CD4-positive, alpha-beta T cell treated with Interleukin-17A for 4 hours (primary cell): ENCODE results near the gene RAPGEF1.

Source experiments
- DNase-seq: peaks from one replicate; pipeline ENCODE4 v3.0.0-alpha.2; 2020; ENCODE audit warnings: mixed read lengths

Gene RAPGEF1

GRCh38 chr9:131745610-131746009, 5.7 kb upstream of the RAPGEF1 start:
- DNase-seq: no peak

DNA sequence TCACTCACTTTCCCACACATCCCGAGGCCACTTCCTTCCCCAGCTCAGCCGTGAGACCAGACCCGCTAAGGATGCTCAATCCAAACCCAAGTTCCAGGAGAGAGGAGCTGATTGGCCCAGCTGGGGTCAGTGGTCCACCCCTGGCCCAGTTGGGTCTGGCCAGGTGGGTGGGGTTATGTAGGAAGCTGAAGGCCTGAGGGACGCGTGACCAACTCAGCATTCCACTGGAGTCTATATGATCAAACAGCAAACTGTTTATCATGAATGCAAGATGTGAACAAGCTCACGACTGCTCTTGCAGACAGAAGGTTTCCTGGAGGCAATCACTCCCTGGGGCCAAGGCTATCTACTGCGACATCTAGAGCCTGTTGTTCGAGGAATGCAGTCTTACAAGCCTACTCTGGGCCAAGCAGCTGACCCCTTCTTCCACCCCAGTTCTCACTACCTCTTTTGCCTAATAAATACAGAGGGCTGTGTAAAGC, 4.9 kb upstream of the RAPGEF1 start:
- no peak for DNase-seq

GRCh38 chr9:131744171-131744719, 4.4 kb upstream of the RAPGEF1 start:
- peak; percentile 71 for DNase-seq

DNA sequence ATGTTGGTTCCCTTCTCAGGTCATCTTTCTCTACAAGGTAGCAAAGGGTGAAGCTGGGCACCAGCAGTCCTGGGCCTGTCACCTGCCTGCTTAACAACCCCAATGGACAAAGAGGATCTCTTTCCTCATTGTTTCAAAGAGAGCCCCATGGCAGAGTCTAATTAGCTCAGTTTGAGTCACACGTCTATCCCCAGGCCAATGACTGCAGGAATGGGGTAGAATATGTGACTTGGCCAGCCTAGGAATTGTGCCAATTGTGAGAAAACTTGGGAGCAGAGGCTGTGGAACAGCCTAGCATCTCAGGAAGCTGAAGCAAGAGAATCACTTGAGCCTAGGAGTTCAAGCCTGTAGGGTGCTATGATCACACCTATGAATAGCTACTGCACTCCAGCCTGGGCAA, 3.6 kb upstream of the RAPGEF1 start:
- no peak for DNase-seq

DNA sequence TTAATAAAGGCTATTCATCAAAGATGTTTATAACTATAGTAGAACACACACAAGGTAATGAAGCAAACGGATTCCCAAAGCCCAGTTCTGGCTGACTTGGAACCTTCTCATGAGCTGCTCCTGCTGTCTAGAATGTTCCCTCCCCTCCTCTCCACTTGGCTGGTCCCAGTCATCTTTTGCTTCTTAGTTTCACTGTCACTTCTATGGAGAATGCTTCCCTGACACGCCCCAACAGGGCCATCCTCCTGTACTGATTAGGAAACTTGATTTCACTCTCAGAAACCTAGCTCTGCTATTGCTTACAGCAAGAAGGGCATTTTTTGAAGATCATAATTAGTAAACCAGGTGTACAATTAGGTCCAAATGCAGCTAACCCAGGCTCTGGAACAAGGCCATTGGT, 3.2 kb upstream of the RAPGEF1 start:
- DNase-seq: no peak

GRCh38 chr9:131740898-131741297, 1.0 kb upstream of the RAPGEF1 start:
- no peak for DNase-seq

- DNase-seq: peak; percentile 55
Observed at GRCh38 chr9:131739133-131739958, 530 bp downstream of the RAPGEF1 start.

GRCh38 chr9:131738293-131739132, 1.4 kb downstream of the RAPGEF1 start:
- DNase-seq: peak; percentile 34

- no peak for DNase-seq
Observed at GRCh38 chr9:131737426-131737825, 2.5 kb downstream of the RAPGEF1 start.

GRCh38 chr9:131736431-131736830, 3.4 kb downstream of the RAPGEF1 start:
- no peak for DNase-seq

GRCh38 chr9:131735238-131736128, 4.4 kb downstream of the RAPGEF1 start:
- DNase-seq: peak; percentile 41

DNA sequence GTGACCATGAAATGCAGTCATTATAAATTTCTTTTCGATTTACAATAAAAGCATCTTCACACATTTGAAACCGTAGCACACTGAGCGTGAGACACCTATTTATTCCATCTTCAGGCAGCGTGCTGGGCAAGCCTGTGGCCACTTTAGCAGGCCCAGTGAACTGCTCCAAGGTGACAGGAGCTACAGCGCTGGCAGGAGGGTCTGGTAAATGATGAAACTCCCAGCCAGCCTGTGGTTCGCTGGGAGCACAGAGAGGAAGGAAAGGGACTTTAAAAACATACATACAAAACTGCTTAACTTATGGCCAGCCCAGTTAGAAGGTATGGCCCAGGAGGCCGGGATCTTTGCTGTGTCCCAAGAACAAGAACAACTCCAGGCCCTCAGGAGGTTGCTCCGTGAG, 5.1 kb downstream of the RAPGEF1 start:
- no peak for DNase-seq

DNA sequence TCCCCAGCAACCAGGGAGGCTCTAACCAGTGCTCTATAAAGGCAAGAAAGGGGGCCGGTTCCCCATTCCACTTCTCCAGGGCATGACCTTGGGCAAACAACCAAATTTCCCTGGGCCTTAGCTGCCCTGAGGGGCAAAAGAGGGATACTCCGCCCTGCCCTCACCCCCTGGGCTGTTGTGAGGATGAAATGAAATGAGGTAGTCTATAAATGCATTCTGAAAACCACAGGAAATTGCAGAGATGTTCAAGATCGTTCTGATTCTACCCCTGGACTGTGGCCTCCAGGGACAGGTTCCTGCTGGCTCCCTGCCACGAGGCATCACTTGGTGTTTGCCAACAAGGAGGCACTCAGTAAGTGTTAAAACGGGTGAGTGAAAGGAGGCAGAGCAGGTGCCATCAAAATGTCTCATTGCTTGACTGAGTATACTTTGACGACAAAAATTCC, 5.7 kb downstream of the RAPGEF1 start:
- peak; percentile 72 for DNase-seq

DNA sequence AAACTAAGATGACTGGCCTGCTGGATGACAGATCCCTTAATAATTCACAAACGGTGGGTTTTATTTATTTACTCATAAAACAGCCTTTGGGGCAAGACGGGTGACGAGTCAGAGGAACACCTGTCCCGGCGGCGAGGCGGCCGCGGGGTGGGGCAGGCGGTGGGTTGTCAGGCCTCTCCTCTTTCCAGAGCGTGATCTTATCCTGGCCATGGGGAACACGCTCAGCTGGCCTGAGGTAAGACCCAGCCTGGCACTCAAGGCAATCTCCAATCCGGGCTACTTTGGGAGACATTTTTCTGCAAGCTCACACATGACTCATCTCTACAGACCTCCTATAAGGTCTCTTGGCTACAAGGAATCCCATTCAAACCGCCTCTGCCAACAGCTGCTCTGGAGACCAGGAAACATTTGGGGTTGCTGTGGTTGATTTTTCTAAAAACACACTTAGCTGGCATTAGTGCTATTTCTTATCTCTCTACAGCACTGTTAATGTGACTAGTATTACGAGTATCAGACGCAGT, 6.3 kb downstream of the RAPGEF1 start:
- peak; percentile 53 for DNase-seq

GRCh38 chr9:131732636-131733289, 7.1 kb downstream of the RAPGEF1 start:
- peak; percentile 57 for DNase-seq

DNA sequence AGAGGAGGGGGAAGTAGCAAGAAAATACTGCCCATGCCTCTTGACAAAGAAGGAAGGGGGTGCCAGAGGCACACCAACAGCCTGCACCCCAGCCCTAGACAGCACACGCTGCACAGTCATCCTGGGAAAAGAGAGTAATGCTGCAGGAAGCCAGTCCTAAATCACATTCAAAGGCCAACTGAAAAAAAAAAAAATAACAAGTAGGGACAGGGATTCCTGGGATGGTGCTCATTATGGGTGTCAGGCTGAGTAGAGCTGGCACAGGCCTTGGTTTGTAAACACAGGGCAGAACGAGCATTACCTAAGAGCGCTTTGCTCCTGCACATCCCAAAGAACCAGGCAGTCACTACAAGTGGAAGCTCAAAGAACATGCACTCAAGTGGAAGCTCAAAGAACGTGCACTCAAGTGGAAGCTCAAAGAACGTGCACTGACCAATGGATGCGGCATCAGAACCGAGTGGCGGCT, 7.8 kb downstream of the RAPGEF1 start:
- no peak for DNase-seq

DNA sequence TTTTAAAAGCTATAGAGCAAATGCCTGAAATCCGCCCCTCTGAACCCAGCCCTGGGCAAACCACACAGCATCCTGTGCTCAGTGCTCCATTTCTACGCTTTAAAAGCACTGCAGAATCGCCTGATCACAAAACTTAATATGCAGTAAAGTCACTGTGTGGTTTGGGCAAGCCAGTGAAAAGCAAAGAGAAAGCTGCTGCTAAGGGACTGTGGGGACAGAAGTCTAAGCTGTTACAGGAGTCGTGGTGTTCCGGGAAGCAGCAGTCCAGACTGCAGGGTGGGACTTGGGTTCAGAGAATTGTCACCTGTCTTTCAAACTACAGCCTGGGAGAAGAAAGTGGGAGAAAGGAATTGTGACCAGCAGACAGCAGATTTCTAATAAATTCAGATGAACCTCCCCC, 8.2 kb downstream of the RAPGEF1 start:
- peak; percentile 49 for DNase-seq

DNA sequence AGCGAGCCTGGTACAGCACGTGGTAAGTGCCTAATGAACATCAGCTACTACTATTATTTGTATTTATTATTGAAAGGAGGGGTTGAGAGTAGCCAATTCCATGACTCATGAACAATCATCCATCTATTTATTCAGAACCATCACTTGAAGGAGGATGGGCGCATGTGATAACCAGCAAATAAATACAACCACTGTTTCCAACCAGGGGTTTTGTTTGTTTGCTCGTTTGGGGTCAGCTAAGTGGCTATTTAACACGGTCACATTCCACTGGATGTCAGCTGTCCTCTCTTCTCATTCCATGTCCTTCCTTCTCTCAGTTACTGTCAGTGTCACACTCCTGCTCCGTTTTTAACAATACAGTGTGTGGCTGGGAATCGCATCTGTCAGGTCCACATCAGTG, 8.6 kb downstream of the RAPGEF1 start:
- DNase-seq: no peak

GRCh38 chr9:131728961-131729360, 10.9 kb downstream of the RAPGEF1 start:
- peak; percentile 74 for DNase-seq

DNA sequence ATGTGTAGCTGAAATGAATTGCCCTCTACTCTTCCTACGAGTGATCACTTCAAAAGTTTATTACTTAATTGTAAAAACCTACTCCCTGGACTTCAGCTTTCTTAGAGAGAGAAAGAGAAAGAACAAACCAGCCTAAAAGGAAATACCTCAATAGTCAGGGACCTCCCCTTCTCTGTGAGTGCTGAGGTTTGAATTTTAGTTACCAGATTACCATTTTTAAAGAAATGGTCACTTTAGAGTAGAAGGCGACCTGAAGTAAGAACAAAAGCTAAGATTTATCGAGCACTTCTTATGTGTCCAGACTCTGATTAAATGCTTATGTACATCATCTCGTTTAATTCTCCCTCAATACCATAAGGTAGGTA, 11.3 kb downstream of the RAPGEF1 start:
- no peak for DNase-seq

GRCh38 chr9:131727795-131728545, 11.9 kb downstream of the RAPGEF1 start:
- no peak for DNase-seq
